OCI-LY3 (cell line): ENCODE measurements around the gene KRTAP17-1.

Experiments
- H2AFZ ChIP-seq: fragments of 200-600, 300-600 bp; shearing (Covaris generic); 2 replicates; pipeline ENCODE4 v1.6.0; 2014; ENCODE audit warnings: antibody characterized with exemption, low read depth, low read length
- H3K27ac ChIP-seq: fragments of 200-600, 300-600 bp; sonication (generic); 2 replicates; pipeline ENCODE4 v1.5.1; 2014; ENCODE audit warnings: mild to moderate bottlenecking, low read length, moderate library complexity, mixed read lengths
- H3K27me3 ChIP-seq: fragments of 200-600, 300-600 bp; sonication (generic); 2 replicates; pipeline ENCODE4 v1.6.1; 2014; ENCODE audit warnings: low read depth, low read length, mixed read lengths
- H3K36me3 ChIP-seq: fragments of 200-600, 300-600 bp; sonication (generic); replicated peaks from 2 replicates; pipeline ENCODE3; 2014; ENCODE audit warnings: low read depth, low read length, mixed read lengths
- H3K4me1 ChIP-seq: fragments of 300-600, 200-600 bp; sonication (generic); 2 replicates; pipeline ENCODE4 v1.6.1; 2014; ENCODE audit warnings: low read length, mixed read lengths
- H3K4me2 ChIP-seq: fragments of 200-600, 300-600 bp; sonication (generic); 2 replicates; pipeline ENCODE4 v1.6.1; 2014; ENCODE audit warnings: low read length, mixed read lengths
- H3K4me3 ChIP-seq: fragments of 300-600, 200-600 bp; sonication (generic); 2 replicates; pipeline ENCODE4 v1.5.1; 2014; ENCODE audit warnings: antibody characterized with exemption, mild to moderate bottlenecking, low read length, moderate library complexity
- H3K79me2 ChIP-seq: fragments of 300-600, 200-600 bp; shearing (Covaris generic); 2 replicates; pipeline ENCODE4 v1.6.1; 2014; ENCODE audit warnings: mild to moderate bottlenecking, low read length, mixed read lengths
- H3K9ac ChIP-seq: fragments of 300-600, 200-600 bp; shearing (Covaris generic); 2 replicates; pipeline ENCODE4 v1.6.0; 2014; ENCODE audit warnings: mild to moderate bottlenecking, low read length, moderate library complexity
- H3K9me3 ChIP-seq: fragments of 200-600, 300-600 bp; shearing (Covaris generic); 2 replicates; pipeline ENCODE4 v1.6.1; 2014; ENCODE audit warnings: low read length, mixed read lengths; ENCODE audit not compliant: insufficient read depth
- H4K20me1 ChIP-seq: fragments of 200-600, 300-600 bp; sonication (generic); 2 replicates; pipeline ENCODE4 v1.6.1; 2016; ENCODE audit warnings: low read length, mixed read lengths; ENCODE audit not compliant: insufficient read depth
- EZH2phosphoT487 ChIP-seq: fragments of 200-600 bp; shearing (Covaris generic); IDR thresholded peaks from 2 replicates; pipeline ENCODE4 v1.6.1; 2018; ENCODE audit warnings: antibody characterized with exemption, mixed run types, low read depth
- TF ChIP-seq, protein P1 (sequence below): fragments of 200-600, 300-600 bp; sonication (generic); IDR thresholded peaks from 2 replicates; pipeline ENCODE4 v1.5.1; 2014; ENCODE audit warnings: antibody characterized with exemption, low read length, low read depth

The KRTAP17-1 gene

DNA sequence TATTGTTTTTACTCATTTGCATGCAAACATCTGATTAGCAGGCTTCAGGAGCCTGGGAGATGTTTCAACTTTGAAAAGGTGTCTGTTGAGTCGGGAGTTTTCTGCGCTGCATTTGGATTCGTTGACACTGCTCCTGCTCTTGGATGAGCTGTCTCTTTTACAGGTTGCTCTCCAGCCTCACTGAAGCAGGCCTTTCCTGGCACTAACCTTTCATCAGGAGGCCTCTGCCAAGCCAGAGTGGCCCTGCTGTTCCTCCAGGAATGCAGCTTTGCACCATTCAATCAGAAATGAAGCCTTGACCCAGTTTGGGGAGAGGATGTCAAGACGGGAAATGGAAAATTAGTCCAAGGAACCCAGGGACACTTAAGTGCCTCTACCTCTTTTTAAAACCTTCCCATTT lies 12.5 kb downstream of the KRTAP17-1 start:
- TF ChIP-seq, protein P1, sequence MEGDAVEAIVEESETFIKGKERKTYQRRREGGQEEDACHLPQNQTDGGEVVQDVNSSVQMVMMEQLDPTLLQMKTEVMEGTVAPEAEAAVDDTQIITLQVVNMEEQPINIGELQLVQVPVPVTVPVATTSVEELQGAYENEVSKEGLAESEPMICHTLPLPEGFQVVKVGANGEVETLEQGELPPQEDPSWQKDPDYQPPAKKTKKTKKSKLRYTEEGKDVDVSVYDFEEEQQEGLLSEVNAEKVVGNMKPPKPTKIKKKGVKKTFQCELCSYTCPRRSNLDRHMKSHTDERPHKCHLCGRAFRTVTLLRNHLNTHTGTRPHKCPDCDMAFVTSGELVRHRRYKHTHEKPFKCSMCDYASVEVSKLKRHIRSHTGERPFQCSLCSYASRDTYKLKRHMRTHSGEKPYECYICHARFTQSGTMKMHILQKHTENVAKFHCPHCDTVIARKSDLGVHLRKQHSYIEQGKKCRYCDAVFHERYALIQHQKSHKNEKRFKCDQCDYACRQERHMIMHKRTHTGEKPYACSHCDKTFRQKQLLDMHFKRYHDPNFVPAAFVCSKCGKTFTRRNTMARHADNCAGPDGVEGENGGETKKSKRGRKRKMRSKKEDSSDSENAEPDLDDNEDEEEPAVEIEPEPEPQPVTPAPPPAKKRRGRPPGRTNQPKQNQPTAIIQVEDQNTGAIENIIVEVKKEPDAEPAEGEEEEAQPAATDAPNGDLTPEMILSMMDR: no peak
- TF ChIP-seq EZH2phosphoT487: no peak
- no peak overlapping the region for H3K4me3 ChIP-seq
- H3K9me3 ChIP-seq: no peaks in the 10 kb centered on the region
- no peaks in the 10 kb centered on the region for H3K79me2 ChIP-seq
- H2AFZ ChIP-seq: no peak overlapping the region
- H3K36me3 ChIP-seq: no peaks in the 10 kb centered on the region
- H4K20me1 ChIP-seq: no peaks in the 10 kb centered on the region
- H3K27me3 ChIP-seq: peaks cover 8% of the 10 kb centered on the region; the same call in 1 of the 2 replicates
- no peak overlapping the region for H3K4me2 ChIP-seq
- no peak overlapping the region for H3K27ac ChIP-seq
- no peak overlapping the region for H3K9ac ChIP-seq
- no peaks in the 10 kb centered on the region for H3K4me1 ChIP-seq

GRCh38 chr17:41301916-41302901 lies 13.3 kb downstream of the KRTAP17-1 start, which contains the start of gene KRTAP29-1:
KRTAP29-1 (minus strand) TSS chr17:41302851; CDS start chr17:41302851, 0 bp downstream.
- H3K36me3 ChIP-seq: no peaks in the 10 kb centered on the region

DNA sequence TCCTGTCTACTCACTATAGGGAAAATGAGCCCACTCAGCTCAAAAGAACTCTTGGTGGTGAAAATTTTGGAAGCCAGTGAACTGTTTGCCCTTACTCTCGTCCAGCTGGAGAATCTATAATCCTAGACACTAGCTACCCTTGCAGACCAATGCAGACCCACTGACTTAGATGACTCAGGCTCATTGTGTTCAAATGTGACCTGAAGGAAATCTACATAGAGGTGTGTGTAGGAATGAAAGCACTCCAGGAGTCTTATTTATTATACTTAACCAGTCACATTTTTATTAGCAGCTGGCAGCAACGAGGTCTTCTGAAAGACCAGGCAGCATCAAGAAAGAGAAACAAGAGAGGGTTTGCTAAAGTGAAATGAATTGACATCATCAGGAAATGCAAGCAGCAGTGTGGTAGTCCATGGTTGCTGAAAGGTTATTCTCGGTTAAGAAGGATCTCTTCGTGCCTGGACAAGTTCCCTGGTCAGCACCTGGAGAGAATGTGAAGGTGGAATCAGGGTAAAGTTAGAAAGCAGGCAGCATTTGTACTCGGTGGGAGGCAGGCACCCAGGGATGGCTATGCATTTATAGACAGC lies 14.2 kb downstream of the KRTAP17-1 start:
- Histone ChIP-seq H3K79me2 (no peaks in the 10 kb centered on the region), H3K4me3 (no peak overlapping the region), H4K20me1 (no peaks in the 10 kb centered on the region), H2AFZ (no peak overlapping the region), H3K9ac (no peak overlapping the region), H3K9me3 (no peaks in the 10 kb centered on the region), H3K4me1 (no peaks in the 10 kb centered on the region), H3K4me2 (no peak overlapping the region), H3K27me3 (peaks cover 8% of the 10 kb centered on the region; the same call in 1 of the 2 replicates), H3K36me3 (no peaks in the 10 kb centered on the region), H3K27ac (no peak overlapping the region)
- TF ChIP-seq, protein P1: no peak
- no peak for TF ChIP-seq EZH2phosphoT487

More at GRCh38 chr17:41301916-41302901, 13.3 kb downstream of the KRTAP17-1 start, which contains the start of gene KRTAP29-1:
- Histone ChIP-seq H3K79me2 (no peaks in the 10 kb centered on the region), H3K4me3 (no peak within 1 kb of the TSS), H3K27ac (no peak within 1 kb of the TSS), H2AFZ (no peak within 1 kb of the TSS), H3K4me1 (no peaks in the 10 kb centered on the region), H3K4me2 (no peak within 1 kb of the TSS), H3K9me3 (no peaks in the 10 kb centered on the region), H3K9ac (no peak within 1 kb of the TSS), H3K27me3 (peaks cover 8% of the 10 kb centered on the region; the same call in 1 of the 2 replicates), H4K20me1 (no peaks in the 10 kb centered on the region)
- no peak for TF ChIP-seq EZH2phosphoT487
- TF ChIP-seq, protein P1: no peak

DNA sequence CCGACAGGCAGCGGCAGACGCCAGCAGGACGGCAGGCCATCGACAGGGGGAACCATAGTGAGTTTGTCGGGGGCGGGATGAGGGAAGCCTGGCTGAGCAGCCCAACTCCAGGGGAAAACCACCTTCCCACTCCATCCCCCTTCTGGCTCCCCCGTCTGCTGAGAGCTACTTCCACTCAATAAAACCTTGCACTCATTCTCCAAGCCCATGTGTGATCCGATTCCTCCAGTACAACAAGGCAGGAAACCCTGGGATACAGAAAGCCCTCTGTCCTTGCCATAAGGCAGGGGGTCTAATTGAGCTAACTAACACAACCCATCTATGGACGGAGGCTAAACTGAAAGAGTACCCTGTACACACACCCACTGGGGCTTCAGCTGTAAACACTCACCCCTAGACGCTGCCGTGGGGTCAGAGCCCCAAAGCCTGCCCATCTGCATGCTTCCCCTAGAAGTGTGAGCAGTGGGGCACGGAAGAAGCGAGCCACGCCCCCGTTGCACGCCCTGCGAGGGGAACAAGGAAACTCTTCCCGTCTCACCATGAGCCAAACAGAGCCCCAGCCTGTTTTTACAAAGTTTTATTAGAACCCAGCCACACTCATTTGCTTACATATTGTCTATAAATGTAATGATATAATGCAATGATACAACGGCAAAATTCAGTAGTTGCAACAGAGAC lies 16.9 kb downstream of the KRTAP17-1 start:
- TF ChIP-seq, protein P1: no peak
- TF ChIP-seq EZH2phosphoT487: no peak
- Histone ChIP-seq H3K27me3 (peaks cover 18% of the 10 kb centered on the region), H3K36me3 (no peaks in the 10 kb centered on the region), H3K79me2 (no peaks in the 10 kb centered on the region), H3K4me1 (no peaks in the 10 kb centered on the region), H3K9me3 (no peaks in the 10 kb centered on the region), H3K4me2 (no peak overlapping the region), H4K20me1 (no peaks in the 10 kb centered on the region), H3K4me3 (no peak overlapping the region), H3K9ac (no peak overlapping the region), H2AFZ (no peak overlapping the region), H3K27ac (no peak overlapping the region)
